Measurements from ENCODE around the gene CHAD.

CHAD gene

DNA sequence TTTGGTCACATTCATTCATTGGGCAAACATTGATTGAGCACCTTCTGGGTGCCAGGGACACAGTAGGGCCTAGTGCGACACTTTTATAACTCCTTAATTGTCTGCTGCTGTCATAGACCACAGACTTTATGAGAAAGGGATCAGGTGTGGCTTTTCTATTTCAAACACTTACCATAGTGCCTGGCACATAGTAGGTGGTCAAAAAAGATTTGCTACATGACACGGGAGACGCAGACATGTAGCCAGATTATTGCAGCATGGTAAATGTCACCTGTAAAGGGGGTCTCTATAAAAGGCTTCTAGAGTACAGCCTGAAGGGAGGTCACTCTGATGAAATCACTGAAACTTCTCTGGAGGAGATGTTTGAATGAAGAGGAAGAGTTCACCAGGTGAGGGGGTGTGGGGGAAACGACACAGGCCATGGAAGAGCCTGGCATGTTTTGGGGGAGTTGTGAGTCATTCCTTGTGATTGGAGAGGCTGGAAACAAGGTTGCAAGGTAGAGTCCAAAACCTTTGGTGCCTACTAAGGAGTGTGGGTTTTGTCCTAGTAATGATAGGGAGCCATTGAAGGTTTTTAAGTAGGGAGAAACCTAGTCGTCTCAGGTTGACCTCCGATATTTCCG, 11.6 kb upstream of the CHAD start:
- no peaks in the 10 kb centered on the region for H3K9me3 ChIP-seq
- H3K4me3 ChIP-seq = peak overlapping the region in 1 of 2 donors; percentile 72
- no peak for DNase-seq
- peaks cover 2 to 27% (median 21%) of the 10 kb centered on the region in 3 donors for H3K36me3 ChIP-seq
- TF ChIP-seq, protein P1, sequence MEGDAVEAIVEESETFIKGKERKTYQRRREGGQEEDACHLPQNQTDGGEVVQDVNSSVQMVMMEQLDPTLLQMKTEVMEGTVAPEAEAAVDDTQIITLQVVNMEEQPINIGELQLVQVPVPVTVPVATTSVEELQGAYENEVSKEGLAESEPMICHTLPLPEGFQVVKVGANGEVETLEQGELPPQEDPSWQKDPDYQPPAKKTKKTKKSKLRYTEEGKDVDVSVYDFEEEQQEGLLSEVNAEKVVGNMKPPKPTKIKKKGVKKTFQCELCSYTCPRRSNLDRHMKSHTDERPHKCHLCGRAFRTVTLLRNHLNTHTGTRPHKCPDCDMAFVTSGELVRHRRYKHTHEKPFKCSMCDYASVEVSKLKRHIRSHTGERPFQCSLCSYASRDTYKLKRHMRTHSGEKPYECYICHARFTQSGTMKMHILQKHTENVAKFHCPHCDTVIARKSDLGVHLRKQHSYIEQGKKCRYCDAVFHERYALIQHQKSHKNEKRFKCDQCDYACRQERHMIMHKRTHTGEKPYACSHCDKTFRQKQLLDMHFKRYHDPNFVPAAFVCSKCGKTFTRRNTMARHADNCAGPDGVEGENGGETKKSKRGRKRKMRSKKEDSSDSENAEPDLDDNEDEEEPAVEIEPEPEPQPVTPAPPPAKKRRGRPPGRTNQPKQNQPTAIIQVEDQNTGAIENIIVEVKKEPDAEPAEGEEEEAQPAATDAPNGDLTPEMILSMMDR (IDR thresholded peaks at IDR 0.05) = no peak
- intact Hi-C loops (cut with DNase I; ENCODE audit: low total_unique reads) = loop anchor here (5.0 to 10.0 kb wide), 2 partner anchors 62 to 205 kb away; no protein-coding TSS in a partner anchor
- peaks cover 0 to 38% (median 24%) of the 10 kb centered on the region in 4 donors for H3K4me1 ChIP-seq
- peaks cover 0 to 8% of the 10 kb centered on the region in 2 donors for H3K27me3 ChIP-seq
- peak overlapping the region; percentile 91 to 94 for H3K27ac ChIP-seq

DNA sequence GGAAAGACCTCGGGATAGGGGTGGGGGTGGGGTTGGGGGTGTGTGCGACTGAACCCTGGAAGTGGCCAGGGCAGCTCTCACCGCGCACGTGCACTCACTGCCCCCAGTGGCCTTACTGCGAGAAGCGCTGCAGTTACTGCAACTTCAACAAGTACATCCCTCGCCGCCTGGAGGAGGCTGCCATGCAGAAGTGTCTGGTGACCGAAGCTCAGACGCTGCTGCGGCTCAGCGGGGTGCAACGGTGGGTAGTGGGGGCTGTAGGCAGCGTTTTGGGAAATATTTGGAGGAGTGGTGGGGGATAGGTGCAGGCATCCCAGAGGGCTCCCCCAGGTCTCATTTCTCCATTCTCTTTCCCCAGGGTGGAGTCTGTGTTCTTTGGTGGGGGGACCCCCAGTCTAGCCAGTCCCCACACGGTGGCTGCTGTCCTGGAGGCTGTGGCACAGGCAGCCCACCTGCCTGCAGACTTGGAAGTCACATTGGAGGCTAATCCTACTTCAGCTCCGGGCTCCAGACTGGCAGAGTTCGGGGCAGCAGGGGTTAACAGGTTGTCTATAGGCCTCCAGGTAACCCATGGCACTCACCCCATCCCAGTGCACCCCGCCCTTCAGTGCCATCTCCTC, 11.0 kb upstream of the CHAD start:
- peak overlapping the region; percentile 72 to 80 for H3K4me3 ChIP-seq
- H3K9me3 ChIP-seq = no peaks in the 10 kb centered on the region
- H3K4me1 ChIP-seq = peaks cover 0 to 38% (median 24%) of the 10 kb centered on the region in 4 donors
- TF ChIP-seq, protein P1 (IDR thresholded peaks at IDR 0.05) = peak; percentile 25 to 42
- H3K36me3 ChIP-seq = peaks cover 0 to 22% (median 18%) of the 10 kb centered on the region in 3 donors
- H3K27ac ChIP-seq = peak overlapping the region; percentile 91 to 94
- H3K27me3 ChIP-seq = peaks cover 0 to 8% of the 10 kb centered on the region in 2 donors
- intact Hi-C loops (cut with DNase I; ENCODE audit: low total_unique reads) = loop anchor here (5.0 to 10.0 kb wide), 3 partner anchors 63 to 205 kb away; no protein-coding TSS in a partner anchor
- peak; percentile 72 to 84 for DNase-seq

DNA sequence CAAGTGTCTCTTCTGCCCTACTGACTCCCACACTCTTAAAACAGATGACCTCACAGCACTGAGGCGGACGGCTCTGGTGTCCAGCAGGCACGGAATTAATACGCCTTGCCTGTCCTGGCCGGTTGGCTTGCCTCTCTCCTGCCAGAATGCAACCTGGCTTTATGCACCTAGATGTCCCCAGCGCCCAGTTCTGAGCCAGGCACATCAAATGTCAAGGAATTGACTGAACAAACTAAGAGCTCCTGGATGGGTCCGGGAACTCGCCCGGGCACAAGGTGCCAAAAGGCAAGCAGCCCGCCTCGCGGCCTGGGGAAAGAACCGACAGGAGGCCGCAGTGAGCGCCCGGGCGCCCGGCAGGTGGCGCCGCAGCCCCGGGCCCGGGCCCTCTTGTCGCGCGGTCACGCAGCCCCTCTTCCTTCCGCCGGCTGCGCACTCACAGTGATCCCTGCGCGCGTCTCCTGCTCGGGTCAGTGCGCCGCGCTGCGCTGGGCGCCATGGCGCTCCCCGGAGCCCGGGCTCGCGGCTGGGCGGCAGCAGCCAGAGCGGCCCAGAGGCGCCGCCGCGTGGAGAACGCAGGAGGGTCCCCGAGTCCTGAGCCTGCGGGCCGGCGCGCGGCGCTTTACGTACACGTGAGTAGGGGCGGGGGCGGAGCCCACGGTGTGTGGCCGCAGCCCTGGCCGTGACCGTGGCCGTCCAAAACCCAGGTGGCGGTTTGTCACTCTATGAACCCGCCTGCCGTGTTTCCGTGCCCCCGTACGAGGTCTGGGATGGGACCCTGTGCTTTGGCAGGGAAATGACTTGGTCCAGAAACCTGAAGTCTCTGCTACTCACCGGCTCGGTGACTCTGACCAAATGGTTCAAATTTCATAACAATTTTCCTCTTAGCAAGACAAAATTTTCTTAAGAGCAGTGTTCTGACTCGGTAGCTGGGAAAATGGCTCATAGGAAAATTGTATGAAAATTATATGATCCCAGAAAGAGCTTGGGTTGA, 10.0 kb upstream of the CHAD start, which contains the start of gene RSAD1:
RSAD1 (plus strand) TSS at position 470 of the 991 bp plus-strand sequence; CDS start at position 495, 25 bp downstream.
- H3K27me3 ChIP-seq = peaks cover 0 to 8% of the 10 kb centered on the region in 2 donors
- peak within 1 kb of the TSS; percentile 72 to 80 for H3K4me3 ChIP-seq
- H3K36me3 ChIP-seq = peaks cover 0 to 22% (median 10%) of the 10 kb centered on the region in 3 donors
- H3K9me3 ChIP-seq = no peaks in the 10 kb centered on the region
- intact Hi-C loops (cut with DNase I; ENCODE audit: low total_unique reads) = loop anchor here (10.0 kb wide), 1 partner anchor 114 kb away; no protein-coding TSS in a partner anchor
- TF ChIP-seq, protein P1 (IDR thresholded peaks at IDR 0.05) = peak; percentile 89 to 93
- H3K27ac ChIP-seq = peak within 1 kb of the TSS; percentile 91 to 94
- peak; percentile 80 to 91 for DNase-seq
- H3K4me1 ChIP-seq = peaks cover 0 to 38% (median 24%) of the 10 kb centered on the region in 4 donors

DNA sequence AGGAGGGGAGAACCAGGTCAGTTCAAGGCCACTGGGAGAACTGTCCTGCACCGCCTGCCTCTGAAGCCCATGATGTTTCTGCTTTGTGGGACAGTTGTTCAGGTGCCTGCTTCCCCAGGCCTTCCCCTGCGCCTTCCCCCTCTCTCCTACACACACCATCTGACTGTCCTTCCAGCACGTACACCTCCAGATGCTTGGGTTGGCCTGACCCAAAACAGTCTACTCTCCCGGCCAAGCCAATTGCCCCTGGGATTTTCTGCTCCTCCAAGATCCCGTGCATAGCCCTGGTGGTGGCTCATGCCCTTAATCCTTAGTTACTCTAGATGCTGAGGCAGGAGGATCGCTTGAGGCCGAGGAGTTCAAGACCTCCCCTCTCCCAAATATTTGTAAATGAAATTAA, 9.3 kb upstream of the CHAD start:
- Histone ChIP-seq H3K4me1 (peaks cover 0 to 34% (median 19%) of the 10 kb centered on the region in 4 donors), H3K36me3 (peaks cover 0 to 23% (median 9%) of the 10 kb centered on the region in 3 donors), H3K9me3 (no peaks in the 10 kb centered on the region), H3K27ac (peak overlapping the region; percentile 91 to 94), H3K27me3 (peaks cover 0 to 8% of the 10 kb centered on the region in 2 donors), H3K4me3 (peak overlapping the region; percentile 72 to 80)
- TF ChIP-seq, protein P1 (IDR thresholded peaks at IDR 0.05) = no peak
- no peak for DNase-seq
- intact Hi-C loops (cut with DNase I; ENCODE audit: low total_unique reads) = loop anchor here (10.0 kb wide), 1 partner anchor 113 kb away; no protein-coding TSS in a partner anchor

Measured in tibial artery (tissue), 4 donors.